K562 (cell line): ENCODE results near the gene CACNA2D2. TPM values are rescaled to one million over a fixed set of nuclear protein-coding genes. Genes with fewer than 3 reads are reported as not detected.
A peak's percentile ranks its signal among the peaks of the same experiment; 100 is the strongest.

Experiments
- ATAC-seq: fragments of 200-7000 bp; cut with Tn5 transposase; 3 replicates; pipeline ENCODE4 v1.9.1; 2020; ENCODE audit warnings: moderate library complexity
- BruUV-seq: library from RNA; stranded (reverse); fragments of 400-500 nt; replicated peaks from 2 replicates; lab custom pipeline; 2021; lab: Mats Ljungman, UMichigan
- CTCF ChIA-PET: fragments of 300-600 bp; formaldehyde crosslinking; extraction: SDS; loops from one replicate; lab custom pipeline; 2021; ENCODE audit warnings: low intra/inter-chr PET ratio; lab: Yijun Ruan, JAX
- POLR2A ChIA-PET: fragments of 300-600, 350-650 bp; sonication (Branson Sonifier 250); formaldehyde crosslinking; extraction: SDS; loops from one replicate; lab custom pipeline; 2021; ENCODE audit warnings: antibody characterized with exemption, inconsistent platforms; lab: Yijun Ruan, JAX
- DNase-seq, 4 experiments: peaks; one replicate each; pipeline versions ENCODE4 v3.0.0 to v3.0.0-alpha.2; 2011 to 2018; ENCODE audit warnings: low spot score in 3 of 4, mixed read lengths in 3 of 4; ENCODE audit errors: extremely low read depth in 1 of 4
- FAIRE-seq: peaks from 2 replicates; lab custom pipeline; 2011; peaks lifted over from hg19 to GRCh38; lab: Jason Lieb, UNC
- H2AFZ ChIP-seq: 2 replicates; pipeline ENCODE4 v1.6.0; 2011; ENCODE audit warnings: low read depth, low read length, control low read depth, inconsistent platforms
- H3K27ac ChIP-seq: fragments of 200-600 bp; 3 replicates; pipeline ENCODE4 v1.8.0; 2011; ENCODE audit warnings: low read depth, mild to moderate bottlenecking, control low read depth, inconsistent platforms, low read length, moderate library complexity, mixed read lengths; ENCODE audit errors: extremely low read depth
- H3K27me3 ChIP-seq, 2 experiments: fragments of 300-600 bp in 1 of 2; 2 replicates in 1 of 2; 3 replicates in 1 of 2; pipeline versions ENCODE4 v1.6.0 to v1.8.0; 2011; ENCODE audit warnings: inconsistent platforms in 2 of 2, low read length in 2 of 2, mild to moderate bottlenecking in 1 of 2, mixed read lengths in 1 of 2, moderate library complexity in 1 of 2; ENCODE audit not compliant: control insufficient read depth in 2 of 2, insufficient read depth in 2 of 2
- H3K36me3 ChIP-seq: fragments of 300-600 bp; 3 replicates; pipeline ENCODE4 v1.8.0; 2011; ENCODE audit warnings: mild to moderate bottlenecking, low read length, inconsistent platforms; ENCODE audit not compliant: control insufficient read depth, insufficient read depth
- H3K4me1 ChIP-seq, 2 experiments: fragments of 200-600 bp in 1 of 2; replicated peaks in 1 of 2; 2 replicates in 1 of 2; 3 replicates in 1 of 2; pipeline versions ENCODE4 v1.5.1 to v1.8.0; 2011; ENCODE audit warnings: inconsistent platforms in 2 of 2, low read length in 2 of 2, mild to moderate bottlenecking in 1 of 2, mixed read lengths in 1 of 2, moderate library complexity in 1 of 2; ENCODE audit not compliant: control insufficient read depth in 2 of 2, insufficient read depth in 2 of 2
- H3K4me2 ChIP-seq: 2 replicates; pipeline ENCODE4 v1.6.1; 2011; ENCODE audit warnings: low read length, control low read depth, inconsistent platforms, mixed read lengths; ENCODE audit not compliant: insufficient read depth
- H3K4me3 ChIP-seq: fragments of 200-600 bp; sonication (generic), shearing (Covaris generic); 2 replicates; pipeline ENCODE4 v1.5.1; 2016; ENCODE audit warnings: control low read depth, inconsistent platforms
- H3K79me2 ChIP-seq: fragments of 200-600 bp; 3 replicates; pipeline ENCODE4 v1.8.0; 2011; ENCODE audit warnings: low read length, inconsistent platforms; ENCODE audit not compliant: control insufficient read depth, insufficient read depth
- H3K9ac ChIP-seq, 2 experiments: 2 replicates each; pipeline versions ENCODE4 v1.6.0 to v1.6.1; 2011; ENCODE audit warnings: low read depth in 2 of 2, low read length in 2 of 2, control low read depth in 1 of 2, inconsistent platforms in 1 of 2, mild to moderate bottlenecking in 1 of 2, mixed read lengths in 1 of 2; ENCODE audit not compliant: insufficient read depth in 1 of 2
- H3K9me1 ChIP-seq: one replicate; pipeline ENCODE4 v1.6.0; 2011; ENCODE audit warnings: inconsistent platforms, mild to moderate bottlenecking, low read length, moderate library complexity; ENCODE audit not compliant: control insufficient read depth, insufficient read depth
- H3K9me3 ChIP-seq: replicated peaks from 2 replicates; pipeline ENCODE4 v1.5.1; 2011; ENCODE audit warnings: low read depth, low read length, inconsistent platforms; ENCODE audit not compliant: control insufficient read depth, insufficient read depth
- H4K20me1 ChIP-seq: replicated peaks from 2 replicates; pipeline ENCODE4 v1.6.1; 2011; ENCODE audit warnings: low read length, inconsistent platforms, mixed read lengths; ENCODE audit not compliant: control insufficient read depth, insufficient read depth
- ATF1 ChIP-seq, 2 experiments: fragments of 450-650 bp in 1 of 2; IDR thresholded peaks; 2 replicates each; pipeline ENCODE4 v1.6.1; 2016; ENCODE audit warnings: missing compliant biosample characterization in 1 of 2, missing genetic modification characterization in 1 of 2
- ATF7 ChIP-seq: fragments of 450-650 bp; IDR thresholded peaks from 2 replicates; pipeline ENCODE4 v1.7.1; 2014; ENCODE audit warnings: mild to moderate bottlenecking, moderate library complexity
- CBX8 ChIP-seq: fragments of 200-600 bp; sonication (generic); IDR thresholded peaks from 2 replicates; pipeline ENCODE4 v1.6.1; 2012; ENCODE audit warnings: borderline replicate concordance, mixed run types, low read depth, mild to moderate bottlenecking, moderate library complexity, mixed read lengths, low read length, control low read depth, inconsistent platforms; ENCODE audit not compliant: poor library complexity, severe bottlenecking; ENCODE audit errors: extremely low read depth
- ETV6 ChIP-seq, 3 experiments: fragments of 150-350 bp in 1 of 3; sonication (generic) in 1 of 3; formaldehyde crosslinking in 1 of 3; IDR thresholded peaks; 2 replicates each; pipeline versions ENCODE4 v1.6.1 to v1.8.0; 2014 to 2022; ENCODE audit warnings: borderline replicate concordance in 2 of 3, low read depth in 2 of 3, antibody characterized with exemption in 1 of 3, low read length in 1 of 3, mild to moderate bottlenecking in 1 of 3, missing genetic modification reagents in 1 of 3
- HLTF ChIP-seq: fragments of 450-650 bp; IDR thresholded peaks from 2 replicates; pipeline ENCODE4 v1.6.1; 2016
- L3MBTL2 ChIP-seq: fragments of 450-650 bp; IDR thresholded peaks from 2 replicates; pipeline ENCODE4 v1.6.1; 2016; ENCODE audit warnings: mild to moderate bottlenecking, moderate library complexity
- NEUROD1 ChIP-seq: fragments of 150-350 bp; IDR thresholded peaks from 2 replicates; pipeline ENCODE4 v1.6.1; 2014; ENCODE audit warnings: borderline replicate concordance, low read length, low read depth; ENCODE audit not compliant: partially characterized antibody
- NFIC ChIP-seq: fragments of 450-650 bp; IDR thresholded peaks from 2 replicates; pipeline ENCODE4 v1.6.1; 2017; ENCODE audit warnings: mild to moderate bottlenecking, inconsistent platforms
- PHF20 ChIP-seq: fragments of 450-650 bp; IDR thresholded peaks from 2 replicates; pipeline ENCODE4 v1.6.1; 2018; ENCODE audit not compliant: partially characterized antibody
- SNIP1 ChIP-seq: fragments of 450-650 bp; IDR thresholded peaks from 2 replicates; pipeline ENCODE4 v1.7.1; 2017; ENCODE audit warnings: low read depth, mild to moderate bottlenecking
- ZBTB2 ChIP-seq: fragments of 450-650 bp; IDR thresholded peaks from 2 replicates; pipeline ENCODE4 v1.6.1; 2016; ENCODE audit warnings: antibody characterized with exemption
- ZHX1 ChIP-seq: fragments of 150-350 bp; conservative IDR thresholded peaks from 2 replicates; pipeline ENCODE4 v1.6.1; 2014; ENCODE audit warnings: low read length
- ZNF217 ChIP-seq: sonication (generic); formaldehyde crosslinking; IDR thresholded peaks from 2 replicates; pipeline ENCODE4 v1.8.0; 2022; ENCODE audit warnings: mild to moderate bottlenecking, missing genetic modification reagents
- WGBS: fragments of 100-300 bp; shearing (Covaris generic); methylation state at CpG from one replicate; pipeline ENCODE4 v1.1.6; 2016; ENCODE audit warnings: low coverage, mixed read lengths; ENCODE audit not compliant: insufficient coverage; ENCODE audit errors: missing lambda C conversion rate; 5-methylcytosine and 5-hydroxymethylcytosine counted together
- in situ Hi-C: fragments of 300-500 bp; cut with MboI; formaldehyde crosslinking; loops from 4 replicates; pipeline ENCODE4 v1.15.0; 2018; ENCODE audit warnings: inconsistent platforms, mixed read lengths
- intact Hi-C: fragments of 100-400 bp; cut with micrococcal nuclease; formaldehyde crosslinking; loops from 2 replicates; pipeline ENCODE4 v1.14.2; 2022
- polyA plus RNA-seq, 8 experiments: library from polyadenylated mRNA; depleted of rRNA in 4 of 8; stranded (reverse) in 5 of 8; unstranded in 3 of 8; fragments of >200 nt; fragmentation: Nextera tagmentation in 2 of 8; fragmentation: Illumina TruSeq in 1 of 8; extraction: Ambion mirVana in 2 of 8; extraction: Trizol in 1 of 8; gene quantifications; 2 replicates each; pipeline versions ENCODE4 v1.2.1 to v1.2.3, GENCODE V29; 2011 to 2014; ENCODE audit warnings: inconsistent platforms in 1 of 8, missing spikeins in 1 of 8
- total RNA-seq, 7 experiments: library from RNA; depleted of rRNA in 6 of 7; stranded (reverse); fragments of >200 nt in 6 of 7; fragmentation: Illumina TruSeq in 2 of 7; extraction: Trizol in 2 of 7; gene quantifications; 2 replicates each; pipeline versions ENCODE4 v1.2.1 to v1.2.3, GENCODE V29; 2011 to 2021; ENCODE audit warnings: low replicate concordance in 1 of 7
- TF ChIP-seq, protein P1 (sequence below): sonication (generic); IDR thresholded peaks from 2 replicates; pipeline ENCODE4 v1.6.1; 2016

The CACNA2D2 gene
- total and polyA plus RNA-seq, 9 of the 15 experiments (the other 6 are each of a cell fraction or from before 2014, with no cell fraction given): 0.11 to 0.58 (median 0.36) TPM; not detected in 2

DNA sequence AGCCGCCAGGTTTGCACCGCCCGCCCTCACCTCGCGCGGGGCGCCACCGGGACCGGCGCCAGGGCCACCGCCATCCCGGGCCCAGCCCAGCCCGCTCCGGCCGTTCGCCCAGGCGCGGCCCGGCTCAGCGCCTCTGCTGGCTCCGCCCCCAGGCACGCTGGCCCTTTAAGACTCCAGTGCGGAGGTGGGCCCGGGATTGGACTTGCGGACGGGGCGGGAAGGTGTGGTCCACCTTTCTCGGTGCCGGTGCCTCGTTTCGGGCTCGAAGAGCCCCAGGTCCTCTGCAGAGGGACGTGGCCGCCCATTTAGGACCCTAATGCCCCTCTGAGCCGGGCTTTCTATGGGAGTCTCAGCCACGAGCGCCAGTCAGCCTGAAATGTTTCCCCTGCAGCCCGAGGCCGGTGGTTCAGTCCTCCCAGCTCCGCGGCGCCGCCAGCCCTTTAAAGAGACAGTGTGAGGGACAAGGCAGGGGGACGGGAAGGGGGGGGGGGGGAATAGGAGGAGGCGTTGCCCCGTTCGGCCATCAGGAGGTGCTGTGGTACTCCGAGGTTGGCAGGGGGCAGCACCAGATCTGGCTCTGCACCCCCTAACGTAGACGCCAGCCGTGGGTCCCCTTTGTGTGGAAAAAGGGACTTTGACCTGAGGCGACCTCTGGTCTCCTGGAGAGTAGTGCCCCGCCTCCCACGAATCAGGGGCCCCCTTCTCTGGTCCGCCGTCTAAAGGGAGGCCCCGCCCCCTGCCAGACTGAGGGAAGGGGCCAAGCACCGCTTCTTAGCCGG lies 181.9 kb downstream of the CACNA2D2 start:
- under 1% methylated on average over 33 of the region's 59 CpGs for WGBS
- FAIRE-seq: peak; percentile 71
- intact Hi-C loops: no loop called here
- TF ChIP-seq NEUROD1 (peak; percentile 97), ATF1 (CRISPR knock-in tag; IDR thresholded peaks at IDR 0.05) (no peak), ATF1 (tag; IDR thresholded peaks at IDR 0.05) (0 out of 2 replicates have a peak, but pooled peaks have one; percentile 32), ZNF217 (no peak), PHF20 (no peak), CBX8 (no peak), ATF7 (peak; percentile 100), ZBTB2 (no peak), L3MBTL2 (0 out of 2 replicates have a peak, but pooled peaks have one; percentile 43), ETV6 (IDR thresholded peaks at IDR 0.05; ENCODE audit: borderline replicate concordance in 1 of 2, low read depth in 2 of 2, low read length in 1 of 2) (no peak), ETV6 (CRISPR knock-in tag; IDR thresholded peaks at IDR 0.05; ENCODE audit: borderline replicate concordance) (no peak), HLTF (no peak), NFIC (peak; percentile 56; the same call in 1 of the 2 replicates), SNIP1 (peak; percentile 83; the same call in 1 of the 2 replicates), ZHX1 (no peak)
- TF ChIP-seq, protein P1, sequence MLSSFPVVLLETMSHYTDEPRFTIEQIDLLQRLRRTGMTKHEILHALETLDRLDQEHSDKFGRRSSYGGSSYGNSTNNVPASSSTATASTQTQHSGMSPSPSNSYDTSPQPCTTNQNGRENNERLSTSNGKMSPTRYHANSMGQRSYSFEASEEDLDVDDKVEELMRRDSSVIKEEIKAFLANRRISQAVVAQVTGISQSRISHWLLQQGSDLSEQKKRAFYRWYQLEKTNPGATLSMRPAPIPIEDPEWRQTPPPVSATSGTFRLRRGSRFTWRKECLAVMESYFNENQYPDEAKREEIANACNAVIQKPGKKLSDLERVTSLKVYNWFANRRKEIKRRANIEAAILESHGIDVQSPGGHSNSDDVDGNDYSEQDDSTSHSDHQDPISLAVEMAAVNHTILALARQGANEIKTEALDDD: no peak

More for the DNA sequence above, 181.9 kb downstream of the CACNA2D2 start:
- CTCF ChIA-PET: no interaction called here
- Histone ChIP-seq H3K4me1 (peaks cover 33 to 75% of the 10 kb centered on the region in 2 experiments), H3K4me2 (peak overlapping the region; percentile 90), H2AFZ (peak overlapping the region; percentile 99), H3K27me3 (no peaks in the 10 kb centered on the region), H3K9me3 (no peaks in the 10 kb centered on the region), H3K4me3 (peak overlapping the region; percentile 81), H3K27ac (peak overlapping the region; percentile 100), H3K9me1 (no peaks in the 10 kb centered on the region), H3K9ac (peak overlapping the region; percentile 98), H3K36me3 (peaks cover 43% of the 10 kb centered on the region; the same call in 2 of the 3 replicates), H4K20me1 (no peaks in the 10 kb centered on the region), H3K79me2 (peaks cover 22% of the 10 kb centered on the region)
- DNase-seq (peak; percentile 68 to 90 (median 78)), ATAC-seq (peak; percentile 90)
- BruUV-seq: no TSS peak
- in situ Hi-C loops: no loop called here
- POLR2A ChIA-PET: interaction anchor here (1.0 kb wide), 1 partner anchor 18 kb away, joined by 4 read pairs; the partner anchor contains the start of gene HYAL1
